Epithelial cell of proximal tubule (primary cell): ENCODE results near the gene BRINP1. TPM values are rescaled to one million over a fixed set of nuclear protein-coding genes. Genes with fewer than 3 reads are reported as not detected.

Experiments
- DNase-seq: peaks from one replicate; pipeline ENCODE4 v3.0.0-alpha.2; 2011; ENCODE audit warnings: low read depth
- H3K4me3 ChIP-seq: 2 replicates; pipeline ENCODE4 v1.5.1; 2011; ENCODE audit warnings: low read depth, mild to moderate bottlenecking, low read length
- CTCF ChIP-seq: conservative IDR thresholded peaks from 2 replicates; pipeline ENCODE4 v1.5.1; 2012; ENCODE audit warnings: low read depth, mild to moderate bottlenecking, low read length
- total RNA-seq: library from RNA; depleted of rRNA; stranded (reverse); fragments of >200 nt; gene quantifications from 2 replicates; pipeline ENCODE4 v1.2.3, GENCODE V29; 2015

The BRINP1 gene
- total RNA-seq, 1 donor from 2014 or later: 2.5 TPM

- no peak for DNase-seq
- TF ChIP-seq CTCF: no peak
- no peak overlapping the region for H3K4me3 ChIP-seq
Measured at GRCh38 chr9:119216651-119217331, 152.4 kb downstream of the BRINP1 start.

DNA sequence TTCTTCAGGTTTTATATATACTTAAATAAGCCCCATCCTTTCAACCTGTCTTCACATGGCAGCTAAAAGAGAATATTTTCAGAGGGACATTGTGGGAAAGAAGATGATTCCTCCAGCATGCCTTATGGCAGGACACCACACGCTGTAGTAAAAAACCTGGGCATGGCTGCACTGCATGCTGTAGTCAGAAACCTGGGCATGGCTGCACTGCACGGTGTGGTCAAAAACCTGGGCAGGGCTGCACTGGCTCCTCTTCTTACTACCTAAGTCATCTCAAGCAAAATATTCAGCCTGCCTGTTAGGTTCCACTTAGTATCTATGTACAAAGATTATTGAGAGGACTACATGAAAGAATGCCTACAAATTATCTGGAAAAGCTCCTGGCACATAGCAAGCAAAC is 153.6 kb downstream of the BRINP1 start:
- no peak for DNase-seq
- H3K4me3 ChIP-seq: no peak overlapping the region
- no peak for TF ChIP-seq CTCF

- no peak for TF ChIP-seq CTCF
- H3K4me3 ChIP-seq: no peak overlapping the region
- no peak for DNase-seq
Measured at GRCh38 chr9:119213471-119213870, 155.8 kb downstream of the BRINP1 start.

GRCh38 chr9:119197893-119198607 is 171.2 kb downstream of the BRINP1 start:
- DNase-seq: no peak
- no peak overlapping the region for H3K4me3 ChIP-seq
- TF ChIP-seq CTCF: no peak

- TF ChIP-seq CTCF: no peak
- no peak for DNase-seq
Measured at GRCh38 chr9:119195521-119195920, 173.7 kb downstream of the BRINP1 start.

DNA sequence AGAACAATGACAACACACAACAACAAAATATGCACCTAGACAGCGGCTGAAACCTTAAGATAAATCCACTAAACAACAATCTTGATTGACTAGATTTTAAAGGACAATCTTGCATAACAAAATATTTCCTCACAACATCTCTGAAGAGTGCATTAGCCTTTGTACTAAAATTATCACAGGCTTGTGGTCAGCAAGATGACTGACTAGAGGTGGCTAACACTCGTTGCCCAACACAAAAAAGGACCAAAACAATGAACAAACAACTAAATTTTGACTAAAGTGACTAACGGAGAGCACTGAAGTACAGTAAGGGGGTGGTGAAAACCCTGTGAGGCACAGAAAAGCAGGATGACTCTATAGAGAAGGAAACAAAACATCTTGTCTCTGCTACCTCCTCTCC is 183.9 kb downstream of the BRINP1 start:
- no peak overlapping the region for H3K4me3 ChIP-seq
- no peak for TF ChIP-seq CTCF
- DNase-seq: no peak

More at GRCh38 chr9:119195521-119195920, 173.7 kb downstream of the BRINP1 start:
- H3K4me3 ChIP-seq: no peak overlapping the region
